SK-N-MC (cell line): ENCODE data around the gene SORBS1.

Experiments used
- EZH2 ChIP-seq: fragments of 200-600 bp; sonication (generic); IDR thresholded peaks from one replicate; pipeline ENCODE4 v1.6.1; 2017; ENCODE audit warnings: antibody characterized with exemption
- FOXP2 ChIP-seq: optimal IDR thresholded peaks from 2 replicates; pipeline ENCODE3; 2011; ENCODE audit warnings: mild to moderate bottlenecking, moderate library complexity; ENCODE audit not compliant: insufficient read depth; ENCODE audit errors: extremely low read length, control extremely low read depth
- POLR2AphosphoS5 ChIP-seq: IDR thresholded peaks from 2 replicates; pipeline ENCODE4 v1.6.1; 2012; ENCODE audit warnings: mild to moderate bottlenecking, low read depth, low read length, borderline replicate concordance

DNA sequence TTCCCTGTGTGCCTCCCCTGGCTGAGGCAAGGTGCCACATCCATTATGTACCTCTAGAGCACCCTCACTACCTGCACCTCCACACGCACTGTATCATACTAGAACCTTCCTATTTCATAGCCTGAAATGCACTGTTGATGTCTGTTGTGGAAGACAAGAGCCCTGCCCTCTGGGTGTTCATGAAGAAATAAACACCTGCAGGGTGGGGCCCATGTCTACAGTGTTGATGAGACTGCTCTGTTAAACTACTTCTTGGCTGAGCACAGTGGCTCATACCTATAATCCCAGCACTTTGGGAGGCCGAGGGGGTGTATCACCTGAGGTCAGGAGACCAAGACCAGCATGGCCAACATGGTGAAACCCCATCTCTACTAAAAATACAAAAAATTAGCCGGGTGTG is 14.0 kb downstream of the SORBS1 start:
- TF ChIP-seq POLR2AphosphoS5: no peak
- no peak for TF ChIP-seq EZH2
- TF ChIP-seq FOXP2: no peak
